GM12873 (cell line): ENCODE data around the gene SLC9C2.

ENCODE experiments used
- CTCF ChIP-seq: IDR thresholded peaks from 2 replicates; pipeline ENCODE4 v1.5.1; 2012; ENCODE audit warnings: low read depth, mild to moderate bottlenecking, moderate library complexity, low read length, control low read depth; ENCODE audit not compliant: insufficient read depth; ENCODE audit errors: missing control alignments

SLC9C2 gene

DNA sequence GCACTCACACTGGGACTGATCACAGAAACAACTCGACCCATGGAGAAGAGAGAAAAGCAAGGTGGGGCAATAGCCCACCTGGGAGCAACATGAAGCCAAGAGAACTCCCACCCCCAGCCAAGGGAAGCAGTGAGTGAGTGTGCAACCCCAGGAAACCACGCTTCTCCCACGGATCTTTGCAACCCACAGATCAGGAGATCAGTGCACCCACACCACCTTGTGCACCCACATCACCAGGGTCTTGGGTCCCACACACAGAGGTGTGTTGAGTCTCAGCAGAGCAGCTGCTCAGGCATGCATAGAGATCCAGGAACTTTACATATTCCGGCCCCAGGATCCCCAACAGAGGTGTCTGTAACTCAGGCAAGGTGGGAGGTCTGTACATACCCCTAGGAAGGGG lies 143.0 kb downstream of the SLC9C2 start:
- TF ChIP-seq CTCF = no peak

DNA sequence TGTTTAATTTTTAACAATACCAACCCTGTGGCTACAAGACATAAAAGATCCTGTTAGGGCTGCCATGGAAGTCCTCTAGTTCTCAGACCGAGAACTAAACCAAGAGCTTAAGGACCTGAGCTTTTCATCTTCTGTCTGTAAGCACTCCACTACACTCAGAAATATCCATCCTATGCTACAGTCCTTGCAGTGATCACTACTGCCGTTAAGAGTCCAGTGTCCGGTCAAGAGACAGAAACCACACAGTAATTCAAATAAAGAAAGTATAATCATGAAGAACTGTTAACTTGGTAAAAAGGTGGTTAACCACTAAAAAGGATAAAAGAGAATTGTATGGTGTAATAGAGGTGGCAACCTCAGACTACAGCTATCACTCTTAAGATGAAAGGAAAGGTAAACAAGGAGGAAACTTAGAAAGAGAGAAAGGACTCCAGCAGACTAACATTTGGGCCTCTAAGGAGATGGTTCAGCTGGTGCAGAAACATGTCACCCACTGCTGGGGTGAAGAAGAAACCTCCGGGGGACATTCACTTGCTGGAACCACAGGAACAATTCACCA lies 147.8 kb downstream of the SLC9C2 start:
- no peak for TF ChIP-seq CTCF

DNA sequence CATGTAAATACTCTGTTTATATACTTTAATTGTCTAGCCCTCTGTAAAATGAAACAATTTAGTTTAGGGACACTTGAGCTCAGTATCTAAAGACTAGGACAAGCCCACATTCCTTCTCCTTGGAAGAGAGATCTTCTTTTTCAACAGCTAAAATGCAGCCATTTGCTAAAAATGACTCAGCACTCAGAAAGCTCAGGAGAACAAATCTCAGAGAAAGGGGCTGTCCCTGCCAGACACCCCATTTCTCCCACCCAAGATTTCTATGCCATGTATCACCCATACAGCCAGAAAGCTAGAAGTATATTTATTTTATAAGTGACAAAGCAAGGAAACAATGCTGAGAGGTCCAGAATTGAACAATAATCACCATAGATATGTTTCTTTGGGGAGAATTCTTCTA lies 148.9 kb downstream of the SLC9C2 start:
- TF ChIP-seq CTCF = no peak

DNA sequence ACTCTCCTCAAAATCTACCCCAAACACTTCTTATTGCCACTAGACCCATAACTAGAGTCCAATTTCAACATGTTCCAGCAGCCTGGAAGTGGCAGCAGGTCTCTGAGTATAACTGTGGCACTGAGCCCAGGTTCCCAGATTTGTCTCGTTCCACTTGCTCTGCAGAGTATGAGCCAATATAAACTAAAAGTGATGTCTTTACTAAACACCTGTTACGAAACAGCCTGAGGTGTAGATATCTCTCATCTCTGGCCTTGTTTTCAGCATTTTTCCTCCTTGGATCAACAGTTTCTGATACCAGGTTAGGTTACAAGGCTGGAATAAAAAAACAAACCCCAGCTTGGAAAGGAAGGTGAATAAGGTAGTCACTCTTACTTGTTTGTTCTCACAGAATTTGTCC lies 150.9 kb downstream of the SLC9C2 start:
- no peak for TF ChIP-seq CTCF
